ENCODE data around the gene GPS1. TPM values are rescaled to one million over a fixed set of nuclear protein-coding genes. Genes with fewer than 3 reads are reported as not detected.

The GPS1 gene
- total RNA-seq, 2 experiments from 2014 or later = 97.6 to 104 TPM

Other genes starting within 250 kb of the GPS1 start
- not detected for gene GCGR, start 247.7 kb upstream of the GPS1 start, total RNA-seq
- gene MCRIP1, start 218.6 kb upstream of the GPS1 start, total RNA-seq = 10 to 100 TPM; 42.3 to 43.0 TPM
- gene PPP1R27, start 216.8 kb upstream of the GPS1 start, total RNA-seq = not detected
- gene P4HB, start 191.4 kb upstream of the GPS1 start, total RNA-seq = 100 to 1,000 TPM; 474 to 498 TPM
- 100 to 1,000 TPM; 756 to 778 TPM for gene ARHGDIA, start 180.6 kb upstream of the GPS1 start, total RNA-seq
- 100 to 1,000 TPM; 269 to 273 TPM for gene ALYREF, start 160.3 kb upstream of the GPS1 start, total RNA-seq
- 100 to 1,000 TPM; 122 TPM for gene ANAPC11, start 160.2 kb upstream of the GPS1 start, total RNA-seq
- gene NPB, start 149.7 kb upstream of the GPS1 start, total RNA-seq = under 1 TPM; 0.18 to 0.55 TPM
- gene PCYT2, start 140.5 kb upstream of the GPS1 start, total RNA-seq = 10 to 100 TPM; 48.6 to 50.4 TPM
- 10 to 100 TPM; 55.0 to 63.4 TPM for gene SIRT7, start 133.7 kb upstream of the GPS1 start, total RNA-seq
- gene MAFG, start 124.2 kb upstream of the GPS1 start, total RNA-seq = 10 to 100 TPM; 14.0 to 16.5 TPM
- gene PYCR1, start 114.6 kb upstream of the GPS1 start, total RNA-seq = 10 to 100 TPM; 35.5 to 38.1 TPM
- not detected for gene MYADML2, start 104.7 kb upstream of the GPS1 start, total RNA-seq
- gene NOTUM, start 90.7 kb upstream of the GPS1 start, total RNA-seq = under 1 TPM; 0.29 to 0.42 TPM
- 10 to 100 TPM; 27.0 to 33.7 TPM for gene ASPSCR1, start 74.3 kb upstream of the GPS1 start, total RNA-seq
- gene CENPX, start 29.0 kb upstream of the GPS1 start, total RNA-seq = 10 to 100 TPM; 86.7 to 87.7 TPM
- gene LRRC45, start 28.6 kb upstream of the GPS1 start, total RNA-seq = 10 to 100 TPM; 58.3 to 58.9 TPM
- 10 to 100 TPM; 12.9 to 13.1 TPM for gene RAC3, start 20.2 kb upstream of the GPS1 start, total RNA-seq
- 100 to 1,000 TPM; 141 TPM for gene DCXR, start 14.2 kb upstream of the GPS1 start, total RNA-seq
- 10 to 100 TPM; 19.4 to 20.8 TPM for gene RFNG, start 87 bp upstream of the GPS1 start, total RNA-seq
- 100 to 1,000 TPM; 126 to 127 TPM for gene DUS1L, start 13.9 kb downstream of the GPS1 start, total RNA-seq
- 100 to 1,000 TPM; 255 to 261 TPM for gene FASN, start 46.3 kb downstream of the GPS1 start, total RNA-seq
- 10 to 100 TPM; 78.3 to 84.7 TPM for gene CCDC57, start 160.9 kb downstream of the GPS1 start, total RNA-seq
- gene SLC16A3, start 177.1 kb downstream of the GPS1 start, total RNA-seq = 100 to 1,000 TPM; 257 to 264 TPM
- gene CSNK1D, start 221.8 kb downstream of the GPS1 start, total RNA-seq = 100 to 1,000 TPM in 1 of 2 experiments, 10 to 100 TPM in 1; 99.5 to 111 TPM

All from activated CD8-positive, alpha-beta T cell treated with anti-CD3 and anti-CD28 coated beads, Interleukin-2, amount 10 ng/mL, durations not matched to agents 7 days and 5 days (primary cell).